Naive thymus-derived CD4-positive, alpha-beta T cell (primary cell): ENCODE results near the gene RHOD. TPM values are rescaled to one million over a fixed set of nuclear protein-coding genes. Genes with fewer than 3 reads are reported as not detected.

ENCODE experiments used
- ATAC-seq: fragments of 150-1000 bp; cut with Tn5 transposase; 2 replicates; pipeline ENCODE4 v1.10.0; 2021; ENCODE audit warnings: mild to moderate bottlenecking, moderate library complexity
- CTCF ChIA-PET: fragments of 350-600 bp; sonication (Branson Sonifier 250); formaldehyde crosslinking; loops from one replicate; lab custom pipeline; 2021; ENCODE audit warnings: antibody characterized with exemption; lab: Charles Lee
- POLR2A ChIA-PET: fragments of 350-600 bp; sonication (Branson Sonifier 250); formaldehyde crosslinking; loops from one replicate; lab custom pipeline; 2021; ENCODE audit warnings: antibody characterized with exemption, inconsistent platforms; lab: Charles Lee
- DNase-seq, 9 donors: peaks; one replicate each; pipeline versions ENCODE4 v3.0.0 to v3.0.0-alpha.2; 2020 to 2022; ENCODE audit warnings: mixed read lengths in 1 of 9
- H3K27ac ChIP-seq: one replicate; pipeline ENCODE4 v1.7.0; 2013; ENCODE audit warnings: mild to moderate bottlenecking, low read depth, low read length, moderate library complexity
- H3K27me3 ChIP-seq, 2 donors: one replicate each; pipeline ENCODE4 v1.7.0; 2013; ENCODE audit warnings: low read length in 2 of 2, mild to moderate bottlenecking in 2 of 2, moderate library complexity in 2 of 2; ENCODE audit not compliant: control insufficient read depth in 2 of 2, insufficient read depth in 2 of 2
- H3K36me3 ChIP-seq, 3 experiments: 1 replicate in 2 of 3; 2 replicates in 1 of 3; pipeline ENCODE4 v1.7.0; 2013; ENCODE audit warnings: low read length in 3 of 3, mild to moderate bottlenecking in 3 of 3, moderate library complexity in 1 of 3; ENCODE audit not compliant: insufficient read depth in 3 of 3, control insufficient read depth in 2 of 3
- H3K4me1 ChIP-seq, 2 donors: one replicate each; pipeline ENCODE4 v1.7.0; 2013; ENCODE audit warnings: low read length in 2 of 2, mild to moderate bottlenecking in 2 of 2, moderate library complexity in 1 of 2; ENCODE audit not compliant: control insufficient read depth in 2 of 2, insufficient read depth in 2 of 2
- H3K4me3 ChIP-seq: 2 replicates; pipeline ENCODE4 v1.7.0; 2013; ENCODE audit warnings: mild to moderate bottlenecking, low read length
- H3K9me3 ChIP-seq, 3 experiments: 1 replicate in 2 of 3; 2 replicates in 1 of 3; pipeline ENCODE4 v1.7.0; 2013; ENCODE audit warnings: low read length in 3 of 3; ENCODE audit not compliant: control insufficient read depth in 2 of 3
- H3K27ac Mint-ChIP-seq, 9 donors: one replicate each; pipeline ENCODE4 v1.8.0; 2020 to 2022; ENCODE audit warnings: mixed read lengths in 9 of 9, mild to moderate bottlenecking in 8 of 9, moderate library complexity in 5 of 9, inconsistent platforms in 2 of 9
- H3K27me3 Mint-ChIP-seq, 5 donors: one replicate each; pipeline ENCODE4 v1.8.0; 2021 to 2022; ENCODE audit warnings: mixed read lengths in 5 of 5, mild to moderate bottlenecking in 1 of 5
- H3K36me3 Mint-ChIP-seq, 5 donors: one replicate each; pipeline ENCODE4 v1.8.0; 2020 to 2022; ENCODE audit warnings: mixed read lengths in 5 of 5, mild to moderate bottlenecking in 3 of 5, inconsistent platforms in 1 of 5
- H3K4me1 Mint-ChIP-seq, 7 donors: one replicate each; pipeline ENCODE4 v1.8.0; 2020 to 2022; ENCODE audit warnings: mixed read lengths in 7 of 7, mild to moderate bottlenecking in 3 of 7, inconsistent platforms in 1 of 7
- H3K4me3 Mint-ChIP-seq, 10 donors: one replicate each; pipeline ENCODE4 v1.8.0; 2020 to 2022; ENCODE audit warnings: mild to moderate bottlenecking in 10 of 10, mixed read lengths in 10 of 10, moderate library complexity in 6 of 10, inconsistent platforms in 2 of 10
- H3K9me3 Mint-ChIP-seq, 11 donors: one replicate each; pipeline ENCODE4 v1.8.0; 2020 to 2022; ENCODE audit warnings: mixed read lengths in 11 of 11, mild to moderate bottlenecking in 4 of 11, inconsistent platforms in 1 of 11, moderate library complexity in 1 of 11
- intact Hi-C, 2 donors: fragments of 100-400 bp; cut with micrococcal nuclease; formaldehyde crosslinking; loops; one replicate each; pipeline ENCODE4 v1.15.1; 2023
- polyA plus RNA-seq, 2 donors: library from polyadenylated mRNA; unstranded; fragments of 300-500 nt; fragmentation: Illumina TruSeq; gene quantifications; one replicate each; pipeline ENCODE4 v1.2.3, GENCODE V29; 2021
- total RNA-seq, 6 experiments: library from RNA in 5 of 6; stranded (reverse) in 5 of 6; gene quantifications; 1 replicate in 5 of 6; 2 replicates in 1 of 6; pipeline ENCODE4 v1.2.3 and lab custom pipeline; 2021 to 2026

RHOD gene
- total and polyA plus RNA-seq, 7 experiments from 2014 or later = 0.34 to 1.3 (median 0.62) TPM; not detected in 4

DNA sequence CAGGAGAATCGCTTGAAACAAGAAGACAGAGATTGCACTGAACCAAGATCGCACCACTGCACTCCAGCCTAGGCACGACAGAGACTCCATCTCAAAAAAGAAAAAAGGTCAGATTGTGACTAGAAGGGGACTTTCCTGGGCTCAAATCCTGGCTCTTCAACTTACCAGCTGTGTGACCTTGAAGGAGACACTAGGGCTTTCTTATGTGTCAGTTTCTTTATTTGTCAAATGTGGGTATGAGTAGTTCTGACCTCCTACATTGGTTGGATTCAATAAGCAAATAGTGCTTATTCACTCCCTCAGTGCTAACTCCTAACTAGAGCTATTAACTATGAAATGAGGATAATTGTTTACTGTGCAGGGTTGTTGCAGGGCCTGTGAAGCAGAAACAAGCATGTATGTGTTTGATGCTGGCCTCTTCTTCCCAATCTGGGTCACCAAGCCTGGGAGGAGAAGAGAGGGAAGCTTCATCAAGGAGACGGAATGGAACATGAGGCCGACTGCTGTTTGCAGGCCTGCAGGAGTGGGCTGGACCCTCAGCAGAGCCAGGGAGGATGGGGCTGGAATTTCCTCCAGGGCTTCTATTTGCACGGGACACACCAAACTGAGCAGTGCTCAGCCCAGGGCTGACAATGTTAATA is 22.5 kb downstream of the RHOD start:
- Histone ChIP-seq H3K4me3 (no peak overlapping the region), H3K27ac (no peak overlapping the region), H3K4me1 (peaks cover 7 to 10% of the 10 kb centered on the region in 2 donors), H3K36me3 (no peaks in the 10 kb centered on the region), H3K27me3 (no peaks in the 10 kb centered on the region), H3K9me3 (no peaks in the 10 kb centered on the region)
- Mint-ChIP-seq H3K27ac (no peak overlapping the region), H3K36me3 (peaks cover 0 to 4% (median 0%) of the 10 kb centered on the region in 5 donors), H3K27me3 (peaks cover 0 to 6% (median 4%) of the 10 kb centered on the region in 5 donors), H3K4me3 (no peak overlapping the region), H3K9me3 (no peaks in the 10 kb centered on the region), H3K4me1 (peaks cover 10 to 22% (median 15%) of the 10 kb centered on the region in 7 donors)
- ChIA-PET CTCF (interaction anchor here (1.0 to 1.5 kb wide), 4 partner anchors 82 to 304 kb away, joined by 3 to 12 read pairs (median 6); no protein-coding TSS in a partner anchor), POLR2A (interaction anchor here (0.8 kb wide), 1 partner anchor 94 kb away, joined by 5 read pairs; no protein-coding TSS in a partner anchor)
- intact Hi-C loops = no loop called here
- no peak for DNase-seq
- ATAC-seq = no peak

DNA sequence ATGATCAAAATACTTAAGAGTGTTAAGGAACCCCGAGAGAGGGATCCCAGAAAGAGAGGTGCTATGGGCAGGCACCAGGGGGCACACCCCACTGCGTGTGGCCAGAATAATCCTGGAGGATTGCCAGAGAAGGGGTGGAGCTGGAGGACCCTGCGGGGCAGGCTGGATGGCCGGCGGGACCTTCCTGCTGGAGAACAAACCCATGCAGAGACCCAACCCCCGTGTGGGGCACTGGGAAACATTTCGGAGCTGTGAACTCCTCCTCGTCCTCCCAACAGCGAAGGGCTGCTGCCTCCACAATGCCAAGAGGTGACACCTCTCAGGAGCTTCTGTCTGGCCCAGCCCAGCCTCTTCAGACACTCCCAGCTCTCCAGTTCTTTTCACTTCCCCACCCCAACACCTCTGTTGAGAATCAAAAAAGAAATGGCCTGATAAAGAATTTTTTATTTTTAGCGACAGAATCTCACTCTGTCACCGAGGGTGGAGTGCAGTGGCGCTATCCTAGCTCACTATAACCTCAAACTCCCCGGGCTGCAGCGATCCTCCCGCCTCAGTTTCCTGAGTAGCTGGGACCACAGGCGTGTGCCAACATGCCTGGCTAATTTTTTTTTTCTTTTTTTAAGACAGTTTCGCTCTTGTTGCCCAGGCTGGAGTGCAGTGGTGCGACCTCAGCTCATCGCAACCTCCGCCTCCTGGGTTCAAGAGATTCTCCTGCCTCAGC is 25.6 kb downstream of the RHOD start:
- no peaks in the 10 kb centered on the region for H3K27me3 ChIP-seq
- no peak overlapping the region for H3K4me3 ChIP-seq
- ChIA-PET CTCF (interaction anchor here (0.5 to 4.2 kb wide), 13 partner anchors 10 to 1950 kb away, joined by 3 to 20 read pairs (median 5); no protein-coding TSS in a partner anchor), POLR2A (interaction anchor here (0.6 to 2.4 kb wide), 4 partner anchors 23 to 109 kb away, joined by 3 to 16 read pairs (median 3); partner anchors contain the start of gene KDM2A)
- Mint-ChIP-seq H3K4me1 (peaks cover 5 to 22% (median 15%) of the 10 kb centered on the region in 7 donors), H3K9me3 (no peaks in the 10 kb centered on the region), H3K27ac (peak overlapping the region in 3 of 9 donors; percentile 15 to 72 (median 17)), H3K36me3 (no peaks in the 10 kb centered on the region), H3K27me3 (peaks cover 0 to 5% (median 0%) of the 10 kb centered on the region in 5 donors), H3K4me3 (peak overlapping the region; percentile 12 to 70 (median 60))
- DNase-seq (peak in 3 of 9 donors; percentile 5 to 13 (median 11)), ATAC-seq (no peak)
- H3K9me3 ChIP-seq = no peaks in the 10 kb centered on the region
- H3K27ac ChIP-seq = no peak overlapping the region
- H3K4me1 ChIP-seq = peaks cover 7 to 10% of the 10 kb centered on the region in 2 donors
- intact Hi-C loops = loop anchor here in 1 of 2 donors (5.0 kb wide), 2 partner anchors 35 to 160 kb away; partner anchors contain the start of gene KDM2A
- H3K36me3 ChIP-seq = no peaks in the 10 kb centered on the region

DNA sequence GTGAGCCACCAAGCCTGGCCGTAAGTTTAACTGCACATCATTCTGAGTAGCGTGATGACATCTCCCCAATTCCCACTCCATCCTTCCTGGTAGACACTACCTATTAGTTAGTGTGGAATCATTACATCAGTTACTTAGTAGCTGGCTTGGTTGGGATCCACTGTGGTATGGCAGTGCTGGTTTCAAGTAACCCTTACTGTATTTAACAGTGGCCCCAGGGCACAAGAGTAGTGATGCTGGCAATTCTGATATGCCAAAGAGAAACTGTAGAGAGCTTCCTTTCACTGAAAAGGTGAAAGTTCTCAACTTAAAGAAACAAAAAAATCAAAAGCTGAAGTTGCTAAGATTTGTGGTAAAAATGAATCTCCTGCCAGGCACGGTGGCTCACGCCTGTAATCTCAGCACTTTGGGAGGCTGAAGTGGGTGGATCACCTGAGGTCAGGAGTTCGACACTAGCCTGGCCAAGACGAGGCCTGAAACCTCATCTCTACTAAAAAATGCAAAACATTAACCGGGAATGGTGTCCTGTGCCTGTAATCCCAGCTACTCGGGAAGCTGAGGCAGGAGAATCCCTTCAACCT is 27.2 kb downstream of the RHOD start:
- Mint-ChIP-seq H3K4me1 (peaks cover 5 to 22% (median 15%) of the 10 kb centered on the region in 7 donors), H3K36me3 (no peaks in the 10 kb centered on the region), H3K9me3 (no peaks in the 10 kb centered on the region), H3K27ac (no peak overlapping the region), H3K4me3 (no peak overlapping the region), H3K27me3 (peaks cover 0 to 5% (median 0%) of the 10 kb centered on the region in 5 donors)
- H3K9me3 ChIP-seq = no peaks in the 10 kb centered on the region
- intact Hi-C loops = loop anchor here in 1 of 2 donors (5.0 kb wide), 2 partner anchors 33 to 158 kb away; partner anchors contain the start of gene KDM2A
- H3K36me3 ChIP-seq = no peaks in the 10 kb centered on the region
- ATAC-seq = no peak
- H3K27me3 ChIP-seq = no peaks in the 10 kb centered on the region
- H3K4me1 ChIP-seq = peaks cover 7 to 10% of the 10 kb centered on the region in 2 donors
- POLR2A ChIA-PET = interaction anchor here (0.6 to 2.4 kb wide), 3 partner anchors 34 to 575 kb away, joined by 3 to 16 read pairs (median 4); partner anchors contain the start of gene KDM2A
- CTCF ChIA-PET = interaction anchor here (0.9 to 4.2 kb wide), 5 partner anchors 11 to 85 kb away, joined by 5 to 15 read pairs (median 6); no protein-coding TSS in a partner anchor
- DNase-seq = no peak
- no peak overlapping the region for H3K4me3 ChIP-seq
- no peak overlapping the region for H3K27ac ChIP-seq

GRCh38 chr11:67085617-67086016 is 29.0 kb downstream of the RHOD start:
- Histone ChIP-seq H3K27me3 (no peaks in the 10 kb centered on the region), H3K9me3 (no peaks in the 10 kb centered on the region), H3K4me1 (peaks cover 7 to 10% of the 10 kb centered on the region in 2 donors), H3K36me3 (no peaks in the 10 kb centered on the region), H3K4me3 (no peak overlapping the region), H3K27ac (no peak overlapping the region)
- POLR2A ChIA-PET = no interaction called here
- CTCF ChIA-PET = interaction anchor here (0.6 to 0.8 kb wide), 2 partner anchors 10 to 80 kb away, joined by 3 to 4 read pairs; no protein-coding TSS in a partner anchor
- Mint-ChIP-seq H3K4me1 (peaks cover 5 to 18% (median 15%) of the 10 kb centered on the region in 7 donors), H3K9me3 (no peaks in the 10 kb centered on the region), H3K27ac (no peak overlapping the region), H3K27me3 (peaks cover 0 to 5% (median 0%) of the 10 kb centered on the region in 5 donors), H3K36me3 (no peaks in the 10 kb centered on the region), H3K4me3 (no peak overlapping the region)
- ATAC-seq (no peak), DNase-seq (no peak)
- intact Hi-C loops = no loop called here

- DNase-seq (no peak), ATAC-seq (no peak)
- H3K36me3 ChIP-seq = no peaks in the 10 kb centered on the region
- CTCF ChIA-PET = no interaction called here
- H3K9me3 ChIP-seq = no peaks in the 10 kb centered on the region
- no peak overlapping the region for H3K27ac ChIP-seq
- no peak overlapping the region for H3K4me3 Mint-ChIP-seq
- H3K36me3 Mint-ChIP-seq = no peaks in the 10 kb centered on the region
- H3K27ac Mint-ChIP-seq = peak overlapping the region in 1 of 9 donors; percentile 51
- POLR2A ChIA-PET = no interaction called here
- intact Hi-C loops = no loop called here
- H3K9me3 Mint-ChIP-seq = no peaks in the 10 kb centered on the region
- no peaks in the 10 kb centered on the region for H3K4me1 ChIP-seq
- H3K4me3 ChIP-seq = no peak overlapping the region
- H3K27me3 Mint-ChIP-seq = no peaks in the 10 kb centered on the region
- no peaks in the 10 kb centered on the region for H3K27me3 ChIP-seq
- peaks cover 0 to 2% (median 0%) of the 10 kb centered on the region in 7 donors for H3K4me1 Mint-ChIP-seq
These were observed 34.1 kb downstream of the RHOD start for GRCh38 chr11:67090717-67091116.

- H3K27ac Mint-ChIP-seq = no peak overlapping the region
These were observed 38.5 kb downstream of the RHOD start for GRCh38 chr11:67095214-67095507.

More at GRCh38 chr11:67095214-67095507, 38.5 kb downstream of the RHOD start:
- H3K27ac ChIP-seq = no peak overlapping the region
- POLR2A ChIA-PET = interaction anchor here (0.6 to 1.4 kb wide), 2 partner anchors 22 to 23 kb away, joined by 3 to 4 read pairs; partner anchors contain the start of gene KDM2A
- no peaks in the 10 kb centered on the region for H3K27me3 Mint-ChIP-seq
- H3K9me3 Mint-ChIP-seq = peaks cover 0 to 1% (median 0%) of the 10 kb centered on the region in 11 donors
- H3K36me3 ChIP-seq = no peaks in the 10 kb centered on the region
- CTCF ChIA-PET = interaction anchor here (0.7 kb wide), 2 partner anchors 21 to 73 kb away, joined by 3 to 4 read pairs; no protein-coding TSS in a partner anchor
- H3K27me3 ChIP-seq = no peaks in the 10 kb centered on the region
- peaks cover 7 to 16% (median 13%) of the 10 kb centered on the region in 7 donors for H3K4me1 Mint-ChIP-seq
- no peak for ATAC-seq
- no peak overlapping the region for H3K4me3 ChIP-seq
- intact Hi-C loops = no loop called here
- no peak for DNase-seq
- no peak overlapping the region for H3K4me3 Mint-ChIP-seq
- peaks cover 0 to 5% of the 10 kb centered on the region in 2 donors for H3K4me1 ChIP-seq
- no peaks in the 10 kb centered on the region for H3K9me3 ChIP-seq
- no peaks in the 10 kb centered on the region for H3K36me3 Mint-ChIP-seq
